Stimulated activated CD8-positive, alpha-beta memory T cell treated with anti-CD3 and anti-CD28 coated beads, Interleukin-2, amount 100 ng/mL, for 1 hour (primary cell): ENCODE measurements around the gene RIC8B.
"Not testable (repeated sequence)": the region's sequence is repeated elsewhere in the genome, so short reads cannot be mapped to it uniquely, and the experiment has no call there.

Source experiments
- DNase-seq, 2 donors: peaks; one replicate each; pipeline ENCODE4 v3.0.0-alpha.2; 2020; ENCODE audit warnings: low read depth in 2 of 2

RIC8B gene

DNA sequence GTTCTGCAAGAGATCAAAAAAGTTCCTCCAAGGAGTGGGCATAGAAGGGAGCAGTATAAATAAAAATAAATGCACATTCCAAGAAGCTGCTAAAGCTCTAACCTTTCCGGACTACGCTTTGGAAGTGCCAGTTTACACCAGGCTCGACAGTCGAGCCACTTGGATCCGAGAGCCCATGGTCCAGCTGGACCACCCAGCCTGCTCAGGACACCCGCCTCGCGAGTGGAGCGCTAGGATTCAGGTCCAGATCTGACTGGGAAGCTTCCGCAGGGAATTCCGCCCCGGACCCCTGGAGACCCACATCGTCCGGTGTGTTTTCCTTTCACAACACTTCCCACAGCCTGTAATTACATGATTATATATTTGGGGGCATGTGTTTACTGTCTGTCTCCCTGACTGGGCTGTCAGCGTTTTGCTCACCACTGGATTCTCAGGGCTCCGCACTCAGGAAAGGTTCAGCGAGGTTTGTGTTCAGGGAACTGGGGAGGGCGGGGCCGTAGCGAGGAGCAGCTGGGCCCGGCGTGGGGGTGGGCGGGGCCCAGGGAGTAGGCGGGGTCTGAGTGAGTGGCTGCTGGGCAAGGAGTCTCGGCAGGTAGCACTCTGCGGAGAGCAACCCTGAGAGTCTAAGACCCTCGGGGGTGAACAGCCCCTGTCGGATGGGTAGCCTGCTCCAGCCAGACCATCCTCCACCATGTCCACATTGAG lies 128.9 kb downstream of the RIC8B start:
- peak; percentile 35 to 57 for DNase-seq

DNA sequence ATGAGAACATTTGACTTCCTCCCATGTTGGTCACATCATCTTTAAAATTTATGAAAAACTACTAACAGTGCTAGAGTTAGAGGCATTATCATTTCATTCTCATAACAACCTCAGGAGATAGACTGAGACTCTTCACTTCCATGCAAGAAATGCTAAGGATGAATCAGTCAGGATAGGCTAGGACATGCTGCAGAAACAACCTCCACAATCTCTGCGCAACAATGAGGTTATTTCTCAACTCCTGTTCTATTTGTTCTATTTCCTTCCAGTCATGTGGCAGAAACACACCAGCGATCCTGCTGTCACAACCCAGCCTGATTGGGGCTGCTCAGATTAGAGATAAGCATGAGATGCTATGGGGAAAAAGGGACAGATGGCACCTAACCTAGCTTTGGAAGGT lies 132.2 kb downstream of the RIC8B start:
- DNase-seq = no peak

DNA sequence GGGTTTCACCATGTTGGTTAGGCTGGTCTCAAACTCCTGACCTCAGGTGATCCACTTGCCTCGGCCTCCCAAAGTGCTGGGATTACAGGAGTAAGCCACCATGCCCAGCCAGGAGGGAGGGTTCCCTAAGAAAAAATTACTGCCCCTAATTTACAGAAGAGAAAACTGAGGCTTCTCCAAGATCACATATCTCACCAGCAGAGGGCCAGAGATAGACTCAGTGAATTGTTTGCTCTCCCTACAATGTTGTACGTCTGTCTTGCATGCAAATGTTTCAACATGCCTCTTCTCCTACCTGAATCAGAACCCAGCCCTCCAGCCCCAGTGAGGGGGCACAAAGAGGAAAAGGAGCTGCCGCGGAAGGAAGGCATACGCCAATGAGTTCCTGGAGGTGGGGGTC lies 132.9 kb downstream of the RIC8B start:
- DNase-seq = no peak

DNA sequence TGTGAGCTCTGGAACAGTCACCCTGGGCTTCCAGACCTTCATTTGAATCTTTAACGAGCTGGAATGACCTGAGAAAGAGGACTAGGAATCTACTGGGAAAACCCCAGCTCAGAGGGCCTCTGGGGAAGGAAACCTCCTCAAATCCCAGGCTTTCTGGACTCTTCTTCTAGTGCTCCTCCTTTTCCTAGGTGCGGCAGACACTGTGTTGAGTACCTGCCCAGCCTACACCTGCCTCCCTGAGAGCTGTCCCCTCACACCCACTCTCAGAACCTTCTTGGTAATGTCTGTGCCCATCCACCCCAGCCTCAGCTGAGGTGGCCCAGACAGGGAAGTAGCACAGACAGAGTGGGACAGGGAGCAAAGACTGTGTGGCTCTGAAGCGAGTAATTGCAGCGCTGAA lies 133.4 kb downstream of the RIC8B start:
- no peak for DNase-seq

DNA sequence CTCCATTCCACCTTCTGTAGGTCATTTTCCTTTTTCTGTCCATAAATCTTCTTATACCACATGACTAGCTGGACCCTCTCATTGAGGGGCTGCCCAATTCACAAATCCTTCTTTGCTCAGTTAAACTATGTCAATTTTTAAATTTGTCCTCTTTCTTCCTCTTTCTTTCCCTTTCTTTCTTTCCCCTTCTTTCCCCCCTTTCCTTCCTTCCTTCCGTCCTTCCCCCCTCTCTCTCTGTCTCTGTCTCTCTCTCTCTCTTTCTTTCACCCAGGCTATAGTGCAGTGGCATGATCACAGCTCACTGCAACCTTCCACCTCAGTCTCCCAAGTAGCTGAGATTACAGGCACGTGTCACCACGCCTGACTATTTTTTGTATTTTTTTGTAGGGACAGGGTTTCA lies 134.1 kb downstream of the RIC8B start:
- DNase-seq = no peak

DNA sequence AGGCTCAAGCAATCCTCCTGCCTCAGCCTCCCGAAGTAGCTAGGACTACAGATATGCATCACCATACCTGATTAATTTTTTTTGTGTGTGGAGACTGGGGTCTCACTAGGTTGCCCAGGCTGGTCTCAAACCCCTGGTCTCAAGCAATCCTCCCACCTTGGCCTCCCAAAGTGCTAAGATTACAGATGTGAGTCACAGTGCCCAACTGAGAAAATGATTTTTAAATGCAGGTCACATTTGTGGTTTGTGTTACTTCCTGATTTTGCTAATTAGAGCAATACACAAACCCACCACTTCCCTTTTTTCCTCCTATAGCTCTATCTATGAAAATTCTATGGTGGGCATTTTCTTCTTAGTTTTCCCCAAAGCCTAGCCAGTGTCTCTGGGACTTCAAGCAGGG lies 135.7 kb downstream of the RIC8B start:
- DNase-seq = no peak

DNA sequence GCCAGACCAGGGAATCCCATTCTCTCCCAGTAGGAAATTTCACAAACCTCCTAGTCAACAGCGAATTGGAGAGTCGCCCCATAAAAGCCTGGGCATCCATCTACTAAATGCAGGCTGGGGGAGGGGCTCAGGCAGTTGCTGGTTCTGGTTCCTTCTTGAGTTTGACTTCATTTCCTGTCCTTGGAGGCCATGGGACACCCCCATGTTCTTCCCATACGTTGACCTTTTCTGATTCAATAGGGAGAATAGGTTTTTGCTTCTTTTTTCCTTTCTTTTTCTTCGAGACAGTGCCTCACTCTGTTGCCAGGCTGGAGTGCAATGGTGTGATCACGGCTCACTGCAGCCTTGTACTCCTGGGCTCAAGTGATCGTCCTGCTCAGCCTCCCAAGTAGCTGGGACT lies 137.1 kb downstream of the RIC8B start:
- DNase-seq = no peak

DNA sequence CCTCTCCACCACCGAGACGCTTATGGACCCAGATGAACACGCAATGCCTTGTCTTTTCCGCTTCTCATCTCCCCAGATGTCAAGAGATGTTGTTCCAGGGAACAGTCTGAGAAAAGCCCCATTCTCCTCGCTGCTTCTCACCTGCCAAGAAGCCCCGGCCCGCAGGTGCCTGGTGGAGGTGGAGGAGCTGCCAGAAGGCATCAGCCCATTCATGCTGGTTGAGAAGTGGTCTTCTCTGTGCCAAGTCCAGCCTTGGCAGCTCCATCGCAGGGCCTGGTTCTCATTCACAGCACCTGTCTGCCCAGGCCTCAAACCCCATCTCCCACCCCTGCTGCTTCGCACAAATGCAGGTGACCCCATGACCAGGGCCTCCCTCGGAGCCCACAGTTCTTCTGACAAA lies 139.0 kb downstream of the RIC8B start:
- no peak for DNase-seq

DNA sequence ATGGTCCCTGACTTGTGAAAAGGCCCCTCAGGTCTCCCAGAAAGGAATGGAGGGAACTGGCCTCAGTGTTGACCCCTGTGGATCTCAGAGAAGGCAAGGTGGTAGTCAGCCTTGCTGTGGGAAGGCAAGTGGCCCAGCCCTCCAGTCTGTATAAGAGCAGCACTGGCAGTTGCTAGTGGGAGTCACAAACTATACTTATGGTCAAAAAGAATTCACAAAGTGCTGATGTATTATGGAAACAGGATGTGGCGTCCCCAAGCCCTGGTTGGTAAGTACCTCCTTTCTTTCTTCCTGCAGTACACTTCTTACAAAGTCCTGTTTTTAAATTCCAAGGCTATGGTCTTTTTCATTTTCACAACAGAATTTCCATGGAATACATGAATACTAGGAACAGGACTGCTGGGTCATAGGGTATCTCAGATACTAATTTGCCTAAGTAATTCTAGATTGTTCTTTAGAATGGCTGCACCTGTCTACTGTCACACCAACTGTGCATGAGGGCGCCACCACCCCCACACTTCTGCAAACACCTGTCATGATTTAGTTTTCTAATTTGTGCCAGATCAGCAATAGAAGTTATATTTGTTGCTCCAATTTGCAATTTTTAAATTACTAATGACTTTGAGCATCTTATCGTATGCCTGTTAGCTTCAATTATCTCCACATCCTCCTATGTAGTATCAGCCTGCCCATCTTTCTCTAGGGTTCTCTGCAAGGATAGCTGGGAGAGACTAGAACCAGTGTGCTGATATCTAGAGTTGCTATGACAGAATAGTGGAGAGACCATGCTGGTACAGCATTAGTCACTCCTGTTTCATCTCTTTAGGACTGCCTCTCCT lies 140.5 kb downstream of the RIC8B start:
- DNase-seq = no peak

DNA sequence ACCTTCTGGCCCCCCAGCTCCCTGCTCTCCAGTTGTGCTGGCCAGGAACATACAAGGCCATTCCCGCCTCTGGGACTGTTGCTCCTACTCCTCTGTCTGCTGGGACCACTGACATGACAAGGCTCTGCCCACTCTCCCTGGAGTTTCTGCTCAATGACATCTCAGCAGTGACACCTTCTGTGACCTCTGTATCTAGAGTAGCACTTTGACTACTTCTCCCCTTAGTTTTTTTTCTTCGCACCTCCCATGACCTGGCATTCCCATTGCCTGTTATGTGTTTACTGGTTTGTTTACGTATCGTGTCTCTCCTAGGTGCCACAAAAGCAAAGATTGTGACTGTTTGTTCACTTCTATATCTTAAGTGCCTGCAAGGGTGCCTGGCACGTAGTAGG lies 141.1 kb downstream of the RIC8B start:
- DNase-seq = no peak

DNA sequence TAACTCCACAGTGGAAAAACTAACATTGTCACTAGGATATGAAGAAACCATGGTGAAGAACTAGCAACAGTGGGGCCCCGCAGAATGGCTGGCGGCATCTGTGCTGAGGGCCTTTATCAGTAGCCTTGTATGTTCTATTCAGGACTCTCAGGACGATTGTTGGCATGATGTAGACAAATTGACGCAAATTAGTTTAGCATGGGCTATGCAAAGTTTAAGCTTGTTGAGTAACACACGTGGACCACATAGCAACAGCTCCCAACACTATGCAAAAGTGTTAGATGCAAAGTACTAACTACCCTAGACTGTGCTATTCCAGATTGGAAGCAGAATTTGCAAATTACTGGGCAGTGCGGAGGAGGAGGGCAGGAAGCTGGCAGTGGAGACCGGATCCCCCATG lies 143.0 kb downstream of the RIC8B start:
- DNase-seq = no peak

DNA sequence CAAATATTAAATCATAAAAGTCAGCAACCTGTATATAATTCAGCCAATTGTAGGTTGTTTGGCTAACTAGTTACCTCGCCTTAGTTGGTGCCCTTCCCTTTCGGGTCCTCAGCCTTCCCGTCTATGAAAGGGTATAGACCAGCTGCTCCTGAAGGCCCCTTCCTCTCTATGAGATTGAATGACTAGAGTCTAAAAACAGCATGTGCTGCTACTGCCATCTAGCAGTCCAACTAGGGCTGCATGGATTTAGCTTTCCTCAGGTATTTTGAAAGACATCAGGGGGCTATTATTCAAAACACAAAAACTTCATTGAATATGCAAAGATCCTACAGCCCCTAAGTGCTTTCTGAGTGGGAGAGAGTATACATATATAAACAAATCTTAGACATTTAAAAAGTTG lies 144.3 kb downstream of the RIC8B start:
- no peak for DNase-seq

DNA sequence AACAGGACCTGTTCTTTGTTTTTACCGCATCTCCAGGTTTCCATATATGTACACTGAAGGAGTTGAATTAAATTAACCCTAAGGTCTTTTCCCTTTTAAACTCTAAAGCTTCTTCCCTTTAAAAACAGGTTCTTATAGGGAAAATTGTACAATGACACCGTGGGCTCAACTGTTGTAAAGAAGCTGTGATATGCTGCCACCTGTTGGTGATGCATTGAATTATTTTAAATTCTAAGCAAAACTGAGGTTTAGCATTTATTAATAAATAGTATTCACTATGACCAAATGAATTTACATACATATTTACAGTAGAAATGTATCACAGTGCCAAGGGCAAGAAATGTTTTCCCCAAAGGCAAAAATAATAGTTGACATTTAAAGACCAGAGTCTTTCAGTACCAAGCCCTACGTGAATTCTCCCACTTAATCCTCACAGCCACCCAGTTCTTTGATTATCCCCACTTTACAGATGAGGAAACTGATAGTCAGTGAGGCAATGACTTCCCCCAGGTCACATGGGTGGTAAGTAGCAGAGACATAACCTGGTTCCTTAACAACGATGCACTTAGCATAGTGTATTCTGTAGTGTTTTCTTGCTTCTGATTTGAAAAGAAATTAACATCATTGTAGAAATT lies 145.5 kb downstream of the RIC8B start:
- no peak for DNase-seq

DNA sequence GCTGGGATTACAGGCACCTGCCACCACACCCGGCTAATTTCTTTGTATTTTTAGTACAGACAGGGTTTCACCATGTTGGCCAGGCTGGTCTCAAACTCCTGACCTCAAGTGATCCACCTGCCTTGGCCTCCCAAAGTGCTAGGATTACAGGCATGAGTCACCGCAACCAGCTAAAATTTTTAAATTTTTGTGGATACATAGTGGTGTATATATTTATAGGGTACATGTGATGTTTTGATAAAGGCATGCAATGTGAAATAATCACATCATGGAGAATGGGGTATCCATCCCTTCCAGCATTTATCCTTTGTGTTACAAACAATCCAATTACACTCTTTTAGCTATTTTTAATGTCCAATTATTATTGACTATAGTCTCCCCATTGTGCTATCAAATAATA lies 147.5 kb downstream of the RIC8B start:
- DNase-seq = not testable (repeated sequence)

DNA sequence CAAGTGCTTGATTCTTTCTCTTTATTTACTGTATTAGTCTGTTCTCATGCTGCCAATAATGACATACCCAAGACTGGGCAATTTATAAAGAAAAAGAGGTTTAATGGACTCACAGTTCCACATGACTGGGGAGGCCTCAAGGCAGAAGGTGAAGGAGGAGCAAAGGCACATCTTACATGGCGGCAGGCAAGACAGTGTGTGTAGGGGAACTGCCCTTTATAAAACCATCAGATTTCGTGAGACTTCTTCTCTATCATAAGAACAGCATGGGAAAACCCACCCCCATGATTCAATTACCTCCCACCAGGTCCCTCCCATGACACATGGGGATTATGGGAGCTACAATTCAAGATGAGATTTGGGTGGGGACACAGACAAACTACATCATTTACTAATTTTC lies 149.1 kb downstream of the RIC8B start:
- DNase-seq = not testable (repeated sequence)

DNA sequence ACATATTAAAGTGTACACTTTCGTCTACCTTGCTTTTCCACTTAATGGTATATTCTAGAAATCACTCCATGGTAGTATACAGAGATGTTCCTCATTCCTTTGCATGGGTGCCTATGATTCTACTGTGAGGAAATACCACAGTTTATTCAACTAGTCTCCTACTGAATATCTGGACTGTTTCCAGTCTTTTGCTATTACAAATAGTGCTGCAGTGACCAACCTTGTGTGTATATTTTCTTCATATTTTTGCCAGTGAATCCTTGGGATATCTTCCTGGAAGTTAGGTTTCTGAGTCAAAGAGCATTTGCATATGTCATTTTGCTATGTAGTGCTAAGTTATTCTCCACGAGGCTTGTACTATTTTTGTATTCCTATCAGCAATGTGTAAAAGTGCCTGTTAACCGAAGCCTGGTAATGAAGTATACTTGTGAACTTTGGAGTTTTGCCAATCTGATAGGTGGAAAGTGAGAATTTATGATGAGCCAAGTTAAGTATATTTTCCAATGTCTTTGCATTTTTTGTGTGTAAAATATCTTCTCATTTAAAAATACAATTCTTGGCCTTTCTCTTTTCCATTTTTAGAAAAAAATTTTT lies 149.9 kb downstream of the RIC8B start:
- no peak for DNase-seq

DNA sequence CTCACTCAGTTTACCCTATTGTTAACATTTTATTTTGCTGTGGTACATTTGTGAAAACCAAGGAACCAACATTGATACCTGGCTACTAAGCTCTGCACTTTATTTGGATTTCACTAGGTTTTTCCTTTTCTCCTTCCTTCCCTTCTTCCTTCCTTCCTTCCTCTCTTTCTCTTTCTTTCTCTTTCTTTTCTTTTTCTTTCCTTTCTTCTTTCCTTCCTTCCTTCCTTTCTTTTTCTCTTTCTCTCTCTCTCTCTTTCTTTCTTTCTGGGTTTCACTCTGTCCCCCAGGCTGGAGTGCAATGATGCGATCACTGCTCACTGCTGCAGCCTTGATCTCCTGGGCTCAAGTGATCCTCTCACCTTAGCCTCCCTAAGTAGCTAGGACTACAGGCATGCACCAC lies 152.2 kb downstream of the RIC8B start:
- no peak for DNase-seq

DNA sequence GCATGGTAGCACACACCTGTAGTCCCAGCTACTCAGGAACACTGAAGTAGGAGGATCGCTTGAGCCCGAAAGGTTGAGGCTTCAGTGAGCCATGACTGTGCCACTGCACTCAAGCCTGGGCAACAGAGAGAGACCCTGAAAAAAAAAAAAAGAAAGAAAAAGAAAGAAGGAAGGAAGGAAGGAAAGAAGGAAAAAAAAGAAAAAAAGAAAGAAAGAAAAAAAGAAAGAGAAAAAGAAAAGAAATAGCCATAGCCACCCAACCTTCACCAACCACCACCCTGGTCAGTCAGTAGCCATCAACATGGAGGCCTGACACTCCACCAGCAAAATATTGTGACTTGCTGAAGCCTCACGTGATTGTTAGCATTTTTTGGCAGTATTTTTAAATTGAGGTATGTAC lies 159.8 kb downstream of the RIC8B start:
- no peak for DNase-seq
